Midbrain (tissue), 1 donor: ENCODE measurements around the gene FBXW12.

Source experiments
- DNase-seq: peaks from one replicate; lab custom pipeline; 2025; lab: John Stamatoyannopoulos, UW

Gene FBXW12

GRCh38 chr3:48423241-48423882 lies 51.3 kb downstream of the FBXW12 start:
- DNase-seq = peak; percentile 31

GRCh38 chr3:48423883-48424695 lies 52.1 kb downstream of the FBXW12 start:
- DNase-seq = peak; percentile 27

GRCh38 chr3:48425281-48425812 lies 53.3 kb downstream of the FBXW12 start:
- peak; percentile 67 for DNase-seq

GRCh38 chr3:48426401-48426909 lies 54.4 kb downstream of the FBXW12 start:
- peak; percentile 96 for DNase-seq

- DNase-seq = no peak
These were observed 55.1 kb downstream of the FBXW12 start for GRCh38 chr3:48426944-48427629.

GRCh38 chr3:48427630-48427962 lies 55.6 kb downstream of the FBXW12 start:
- DNase-seq = peak; percentile 46

GRCh38 chr3:48428088-48428571 lies 56.1 kb downstream of the FBXW12 start:
- no peak for DNase-seq

GRCh38 chr3:48428572-48429316 lies 56.7 kb downstream of the FBXW12 start:
- DNase-seq = peak; percentile 58

- DNase-seq = peak; percentile 90
These were observed 57.4 kb downstream of the FBXW12 start for GRCh38 chr3:48429317-48429959.

- DNase-seq = no peak
These were observed 58.1 kb downstream of the FBXW12 start, which contains the start of gene PLXNB1 for GRCh38 chr3:48429960-48430707. Gene PLXNB1, minus strand, starts transcription at chr3:48430086. Its CDS starts 5,475 bp downstream, at chr3:48424611.

- no peak for DNase-seq
These were observed 58.7 kb downstream of the FBXW12 start for GRCh38 chr3:48430708-48431101.

- DNase-seq = no peak
These were observed 59.4 kb downstream of the FBXW12 start for GRCh38 chr3:48431224-48432029.

GRCh38 chr3:48432411-48433371 lies 60.7 kb downstream of the FBXW12 start:
- DNase-seq = no peak

- DNase-seq = no peak
These were observed 61.6 kb downstream of the FBXW12 start for GRCh38 chr3:48433472-48434118.

- no peak for DNase-seq
These were observed 62.7 kb downstream of the FBXW12 start for GRCh38 chr3:48434591-48435222.

- DNase-seq = no peak
These were observed 63.2 kb downstream of the FBXW12 start for GRCh38 chr3:48435223-48435595.

- DNase-seq = peak; percentile 92
These were observed 63.9 kb downstream of the FBXW12 start for GRCh38 chr3:48435774-48436476.
